Measurements from ENCODE around the gene MGA. TPM values are rescaled to one million over a fixed set of nuclear protein-coding genes. Genes with fewer than 3 reads are reported as not detected.

MGA gene
- total and polyA plus RNA-seq, 2 experiments from 2014 or later: 23.2 to 48.8 TPM

DNA sequence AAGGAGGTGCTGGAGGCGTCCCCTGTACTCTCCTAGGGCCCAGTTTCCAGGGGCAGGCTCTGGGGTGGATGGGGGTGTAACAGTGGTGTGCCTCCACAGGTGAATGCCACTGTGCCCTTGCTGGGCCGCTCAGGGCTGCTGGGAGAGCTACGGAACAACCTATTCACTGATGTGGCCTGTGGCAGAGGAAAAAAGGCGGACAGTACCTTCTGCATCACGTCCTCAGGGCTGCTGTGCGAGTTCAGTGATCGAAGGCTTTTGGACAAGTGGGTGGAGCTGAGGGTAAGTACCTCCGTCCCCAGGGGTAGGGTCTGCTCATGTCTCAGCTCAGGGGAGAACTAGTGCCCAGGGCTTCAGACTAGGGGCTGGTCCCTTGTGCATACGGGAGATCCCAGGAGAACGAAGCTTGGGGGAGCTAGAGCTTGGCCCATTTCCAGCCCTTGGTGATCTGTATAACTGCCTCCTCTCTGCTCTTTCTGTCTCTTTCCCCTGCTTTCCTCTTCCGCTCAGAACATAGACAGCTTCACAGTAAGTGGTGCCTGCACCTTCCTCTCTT is 152.7 kb downstream of the MGA start:
- no peaks in the 10 kb centered on the region for H3K27me3 ChIP-seq
- no peaks in the 10 kb centered on the region for H3K9me3 ChIP-seq (ENCODE audit: low read depth)
- no peak for DNase-seq (ENCODE audit: low read depth in 1 of 2, low spot score in 1 of 2)
- TF ChIP-seq, protein P1, sequence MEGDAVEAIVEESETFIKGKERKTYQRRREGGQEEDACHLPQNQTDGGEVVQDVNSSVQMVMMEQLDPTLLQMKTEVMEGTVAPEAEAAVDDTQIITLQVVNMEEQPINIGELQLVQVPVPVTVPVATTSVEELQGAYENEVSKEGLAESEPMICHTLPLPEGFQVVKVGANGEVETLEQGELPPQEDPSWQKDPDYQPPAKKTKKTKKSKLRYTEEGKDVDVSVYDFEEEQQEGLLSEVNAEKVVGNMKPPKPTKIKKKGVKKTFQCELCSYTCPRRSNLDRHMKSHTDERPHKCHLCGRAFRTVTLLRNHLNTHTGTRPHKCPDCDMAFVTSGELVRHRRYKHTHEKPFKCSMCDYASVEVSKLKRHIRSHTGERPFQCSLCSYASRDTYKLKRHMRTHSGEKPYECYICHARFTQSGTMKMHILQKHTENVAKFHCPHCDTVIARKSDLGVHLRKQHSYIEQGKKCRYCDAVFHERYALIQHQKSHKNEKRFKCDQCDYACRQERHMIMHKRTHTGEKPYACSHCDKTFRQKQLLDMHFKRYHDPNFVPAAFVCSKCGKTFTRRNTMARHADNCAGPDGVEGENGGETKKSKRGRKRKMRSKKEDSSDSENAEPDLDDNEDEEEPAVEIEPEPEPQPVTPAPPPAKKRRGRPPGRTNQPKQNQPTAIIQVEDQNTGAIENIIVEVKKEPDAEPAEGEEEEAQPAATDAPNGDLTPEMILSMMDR (IDR thresholded peaks at IDR 0.05; ENCODE audit: low read depth, low read length): no peak
- H3K27ac ChIP-seq: no peak overlapping the region
- peaks cover 4% of the 10 kb centered on the region for H3K4me1 ChIP-seq (ENCODE audit: low read depth)
- H3K36me3 ChIP-seq: peaks cover 31% of the 10 kb centered on the region
- no peak overlapping the region for H3K4me3 ChIP-seq

DNA sequence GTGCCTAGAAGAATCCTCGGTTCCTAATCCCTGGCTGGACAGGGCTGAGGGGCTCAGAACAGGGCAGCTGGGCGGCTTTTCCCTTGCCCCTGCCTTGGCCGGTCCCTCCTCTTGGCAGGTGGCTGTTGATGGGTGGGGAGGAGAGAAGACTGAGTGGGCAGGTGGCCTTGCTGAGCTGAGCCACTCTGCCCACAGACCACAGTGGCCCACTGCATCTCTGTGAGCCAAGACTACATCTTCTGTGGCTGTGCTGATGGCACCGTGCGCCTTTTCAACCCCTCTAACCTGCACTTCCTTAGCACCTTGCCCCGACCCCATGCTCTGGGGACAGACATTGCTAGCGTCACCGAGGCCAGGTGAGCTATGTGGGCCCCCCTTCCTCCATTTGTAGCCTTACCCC is 153.2 kb downstream of the MGA start:
- H3K9me3 ChIP-seq (ENCODE audit: low read depth): no peaks in the 10 kb centered on the region

DNA sequence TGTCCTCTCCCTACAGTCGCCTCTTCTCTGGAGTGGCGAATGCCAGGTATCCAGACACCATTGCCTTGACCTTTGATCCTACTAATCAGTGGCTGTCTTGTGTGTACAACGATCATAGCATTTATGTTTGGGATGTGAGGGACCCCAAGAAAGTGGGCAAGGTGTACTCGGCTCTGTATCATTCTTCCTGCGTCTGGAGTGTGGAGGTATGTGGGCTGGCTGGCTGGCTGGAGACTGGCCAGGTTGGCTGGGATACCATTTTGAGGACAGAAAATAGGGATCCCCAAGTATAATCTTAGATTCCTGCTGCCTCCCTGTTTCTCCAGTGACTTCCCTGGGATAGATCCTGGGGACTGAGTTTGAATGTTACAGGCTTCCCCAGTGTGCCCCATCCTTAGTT is 154.3 kb downstream of the MGA start:
- no peaks in the 10 kb centered on the region for H3K9me3 ChIP-seq (ENCODE audit: low read depth)
- peaks cover 4% of the 10 kb centered on the region for H3K4me1 ChIP-seq (ENCODE audit: low read depth)
- H3K4me3 ChIP-seq: no peak overlapping the region
- TF ChIP-seq, protein P1 (IDR thresholded peaks at IDR 0.05; ENCODE audit: low read depth, low read length): no peak
- H3K27me3 ChIP-seq: no peaks in the 10 kb centered on the region
- DNase-seq (ENCODE audit: low read depth in 1 of 2, low spot score in 1 of 2): no peak
- H3K36me3 ChIP-seq: peaks cover 46% of the 10 kb centered on the region
- no peak overlapping the region for H3K27ac ChIP-seq

More for the DNA sequence above, 153.2 kb downstream of the MGA start:
- H3K27me3 ChIP-seq: no peaks in the 10 kb centered on the region
- H3K27ac ChIP-seq: no peak overlapping the region
- H3K4me3 ChIP-seq: no peak overlapping the region
- TF ChIP-seq, protein P1 (IDR thresholded peaks at IDR 0.05; ENCODE audit: low read depth, low read length): no peak
- peaks cover 36% of the 10 kb centered on the region for H3K36me3 ChIP-seq
- peaks cover 4% of the 10 kb centered on the region for H3K4me1 ChIP-seq (ENCODE audit: low read depth)
- no peak for DNase-seq (ENCODE audit: low read depth in 1 of 2, low spot score in 1 of 2)

DNA sequence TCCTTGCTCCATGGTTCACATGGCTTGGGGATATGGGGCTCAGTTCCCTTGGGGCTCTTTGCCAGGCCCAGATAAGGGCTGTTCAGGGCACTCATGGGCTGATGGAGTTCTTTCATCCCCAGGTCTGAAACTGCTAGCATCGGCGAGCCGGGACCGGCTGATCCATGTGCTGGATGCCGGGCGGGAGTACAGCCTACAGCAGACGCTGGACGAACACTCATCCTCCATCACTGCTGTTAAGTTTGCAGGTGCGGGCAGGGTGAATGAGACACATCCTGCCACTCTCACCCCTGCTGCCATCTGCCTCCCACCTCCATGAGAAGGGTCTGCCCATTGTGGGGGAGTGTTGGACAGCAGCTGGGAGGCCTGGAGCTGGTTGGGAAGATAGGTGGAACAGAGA is 156.6 kb downstream of the MGA start:
- Histone ChIP-seq H3K27ac (no peak overlapping the region), H3K9me3 (ENCODE audit: low read depth) (no peaks in the 10 kb centered on the region), H3K36me3 (peaks cover 65% of the 10 kb centered on the region), H3K4me1 (ENCODE audit: low read depth) (no peaks in the 10 kb centered on the region), H3K27me3 (no peaks in the 10 kb centered on the region), H3K4me3 (no peak overlapping the region)
- no peak for DNase-seq (ENCODE audit: low read depth in 1 of 2, low spot score in 1 of 2)
- TF ChIP-seq, protein P1 (IDR thresholded peaks at IDR 0.05; ENCODE audit: low read depth, low read length): no peak

DNA sequence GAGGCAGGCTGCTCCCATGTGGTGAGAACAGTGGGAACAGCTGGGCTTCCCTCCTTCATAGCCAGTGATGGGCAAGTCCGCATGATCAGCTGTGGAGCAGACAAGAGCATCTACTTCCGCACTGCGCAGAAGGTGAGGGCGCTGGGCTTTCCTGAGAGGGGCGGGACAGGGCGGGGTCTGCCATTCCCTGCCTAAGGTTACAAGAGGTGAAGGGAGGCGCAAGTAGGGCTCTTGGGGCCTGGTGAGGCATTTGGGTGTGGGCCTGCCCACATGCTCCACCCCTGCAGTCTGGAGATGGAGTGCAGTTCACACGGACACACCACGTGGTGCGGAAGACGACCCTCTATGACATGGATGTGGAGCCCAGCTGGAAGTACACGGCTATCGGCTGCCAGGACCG is 157.1 kb downstream of the MGA start:
- peaks cover 70% of the 10 kb centered on the region for H3K36me3 ChIP-seq
- H3K9me3 ChIP-seq (ENCODE audit: low read depth): no peaks in the 10 kb centered on the region
- H3K4me1 ChIP-seq (ENCODE audit: low read depth): no peaks in the 10 kb centered on the region
- H3K27ac ChIP-seq: no peak overlapping the region
- TF ChIP-seq, protein P1 (IDR thresholded peaks at IDR 0.05; ENCODE audit: low read depth, low read length): no peak
- no peak for DNase-seq (ENCODE audit: low read depth in 1 of 2, low spot score in 1 of 2)
- H3K27me3 ChIP-seq: no peaks in the 10 kb centered on the region
- H3K4me3 ChIP-seq: no peak overlapping the region

Data from cardiac muscle cell (in vitro differentiated cells and primary cell).